GM12878 (cell line): ENCODE measurements around the gene DNHD1. TPM values are rescaled to one million over a fixed set of nuclear protein-coding genes. Genes with fewer than 3 reads are reported as not detected.
A peak's percentile ranks its signal among the peaks of the same experiment; 100 is the strongest.

Experiments used
- ATF3 ChIP-seq: IDR thresholded peaks from 2 replicates; pipeline ENCODE4 v1.6.1; 2011; ENCODE audit warnings: low read depth, mild to moderate bottlenecking, low read length, moderate library complexity, borderline replicate concordance; ENCODE audit errors: extremely low read depth
- BCL11A ChIP-seq: IDR thresholded peaks from 2 replicates; pipeline ENCODE4 v1.6.1; 2011; ENCODE audit warnings: low read depth, low read length
- BCLAF1 ChIP-seq: fragments of 450-650 bp; IDR thresholded peaks from 2 replicates; pipeline ENCODE4 v1.6.1; 2017; ENCODE audit warnings: antibody characterized with exemption, mild to moderate bottlenecking, moderate library complexity
- BRCA1 ChIP-seq: IDR thresholded peaks from 2 replicates; pipeline ENCODE4 v1.6.1; 2011; ENCODE audit warnings: low read depth, low read length, improper control_type of control experiment
- CBX5 ChIP-seq: sonication (generic); IDR thresholded peaks from 2 replicates; pipeline ENCODE4 v1.6.1; 2016; ENCODE audit warnings: low read depth, moderate library complexity, mild to moderate bottlenecking, inconsistent platforms
- CHD4 ChIP-seq: fragments of 200-600 bp; sonication (generic); IDR thresholded peaks from 2 replicates; pipeline ENCODE4 v1.6.1; 2016; ENCODE audit warnings: mild to moderate bottlenecking
- EP300 ChIP-seq, 2 experiments: fragments of 150-350 bp in 1 of 2; IDR thresholded peaks; 2 replicates each; pipeline ENCODE4 v1.6.1; 2011 to 2012; ENCODE audit warnings: low read depth in 2 of 2, low read length in 2 of 2, borderline replicate concordance in 1 of 2, improper control_type of control experiment in 1 of 2, inconsistent platforms in 1 of 2; ENCODE audit not compliant: control insufficient read depth in 1 of 2
- EZH2 ChIP-seq: IDR thresholded peaks from 2 replicates; pipeline ENCODE4 v1.6.1; 2012; ENCODE audit warnings: low read depth, mild to moderate bottlenecking, control low read depth, inconsistent platforms, low read length, borderline replicate concordance; ENCODE audit not compliant: control insufficient read depth
- GABPA ChIP-seq: IDR thresholded peaks from 2 replicates; pipeline ENCODE4 v1.6.1; 2014; ENCODE audit warnings: antibody characterized with exemption, low read depth, mild to moderate bottlenecking, inconsistent platforms
- LARP7 ChIP-seq: fragments of 450-650 bp; IDR thresholded peaks from 2 replicates; pipeline ENCODE4 v1.6.1; 2017; ENCODE audit warnings: mild to moderate bottlenecking
- NR2C2 ChIP-seq: IDR thresholded peaks from 2 replicates; pipeline ENCODE4 v1.6.1; 2011; ENCODE audit warnings: borderline replicate concordance, low read depth; ENCODE audit not compliant: control insufficient read depth, insufficient read length
- PBX3 ChIP-seq: IDR thresholded peaks from 2 replicates; pipeline ENCODE4 v1.6.1; 2011; ENCODE audit warnings: mild to moderate bottlenecking, low read depth, low read length, moderate library complexity; ENCODE audit not compliant: insufficient replicate concordance
- POU2F2 ChIP-seq: IDR thresholded peaks from 3 replicates; pipeline ENCODE4 v1.6.1; 2011; ENCODE audit warnings: low read depth, mild to moderate bottlenecking, low read length, borderline replicate concordance
- RELB ChIP-seq: fragments of 450-650 bp; IDR thresholded peaks from 2 replicates; pipeline ENCODE4 v1.6.1; 2017; ENCODE audit warnings: low read depth, mild to moderate bottlenecking, moderate library complexity
- SRF ChIP-seq, 2 experiments: IDR thresholded peaks; 2 replicates each; pipeline ENCODE4 v1.6.1; 2011; ENCODE audit warnings: low read depth in 2 of 2, low read length in 2 of 2, mild to moderate bottlenecking in 1 of 2, moderate library complexity in 1 of 2
- TARDBP ChIP-seq: IDR thresholded peaks from 2 replicates; pipeline ENCODE4 v1.6.1; 2016; ENCODE audit warnings: borderline replicate concordance
- ZBTB11 ChIP-seq: fragments of 450-650 bp; formaldehyde crosslinking; IDR thresholded peaks from 2 replicates; pipeline ENCODE4 v1.5.0; 2022; ENCODE audit warnings: mild to moderate bottlenecking, missing genetic modification characterization
- ZZZ3 ChIP-seq: IDR thresholded peaks from 2 replicates; pipeline ENCODE4 v1.6.1; 2011; ENCODE audit warnings: low read depth; ENCODE audit not compliant: control insufficient read depth, insufficient read length
- polyA plus RNA-seq, 11 experiments: library from polyadenylated mRNA; depleted of rRNA in 4 of 11; unstranded in 6 of 11; stranded (reverse) in 5 of 11; fragments of >200 nt; fragmentation: Nextera tagmentation in 4 of 11; fragmentation: Illumina TruSeq in 1 of 11; extraction: Ambion mirVana in 4 of 11; extraction: Trizol in 1 of 11; gene quantifications; 1 replicate in 1 of 11; 2 replicates in 10 of 11; pipeline versions ENCODE4 v1.2.1 to v1.2.3, GENCODE V29; 2011 to 2016; ENCODE audit warnings: inconsistent platforms in 2 of 11, missing spikeins in 2 of 11, low read depth in 1 of 11
- total RNA-seq, 4 experiments: library from RNA; depleted of rRNA in 3 of 4; stranded (reverse); fragments of >200 nt in 3 of 4; fragmentation: Illumina TruSeq in 1 of 4; extraction: Trizol in 1 of 4; gene quantifications; 2 replicates each; pipeline versions ENCODE4 v1.2.1 to v1.2.3, GENCODE V29; 2013 to 2021

Gene DNHD1
- total and polyA plus RNA-seq, 10 of the 15 experiments (the other 5 are each of a cell fraction or from before 2014, with no cell fraction given), result 0.99 to 16.9 (median 8.6) TPM

- TF ChIP-seq EZH2 (no peak), NR2C2 (no peak), TARDBP (no peak), GABPA (no peak), EP300 (IDR thresholded peaks at IDR 0.05; ENCODE audit: borderline replicate concordance in 1 of 2, control insufficient read depth in 1 of 2, low read depth in 2 of 2, low read length in 2 of 2) (no peak), PBX3 (no peak), POU2F2 (0 out of 3 replicates have a peak, but pooled peaks have one; percentile 42), CHD4 (no peak), LARP7 (no peak), CBX5 (no peak), BRCA1 (no peak), RELB (peak; percentile 51; the same call in 1 of the 2 replicates), SRF (IDR thresholded peaks at IDR 0.05; ENCODE audit: low read depth in 2 of 2, low read length in 2 of 2) (no peak), BCL11A (no peak), ATF3 (no peak), ZZZ3 (no peak), ZBTB11 (CRISPR knock-in tag) (no peak), BCLAF1 (no peak)
Measured at GRCh38 chr11:6468712-6469495, 28.2 kb upstream of the DNHD1 start (continued).
